ENCODE results near the gene C1S.
"Not testable (repeated sequence)": the region's sequence is repeated elsewhere in the genome, so short reads cannot be mapped to it uniquely, and the experiment has no call there.

C1S gene

GRCh38 chr12:7046383-7047105 is 14.0 kb upstream of the C1S start:
- no peak for DNase-seq (ENCODE audit: low read depth in 1 of 2, low spot score in 1 of 2)

GRCh38 chr12:7047306-7047705 is 13.2 kb upstream of the C1S start:
- DNase-seq (ENCODE audit: low read depth in 1 of 2, low spot score in 1 of 2): no peak

- DNase-seq (ENCODE audit: low read depth in 1 of 2, low spot score in 1 of 2): not testable (repeated sequence)
Observed at GRCh38 chr12:7049445-7049951, 11.0 kb upstream of the C1S start.

- not testable (repeated sequence) for DNase-seq (ENCODE audit: low read depth in 1 of 2, low spot score in 1 of 2)
Observed at GRCh38 chr12:7049973-7050372, 10.5 kb upstream of the C1S start.

DNA sequence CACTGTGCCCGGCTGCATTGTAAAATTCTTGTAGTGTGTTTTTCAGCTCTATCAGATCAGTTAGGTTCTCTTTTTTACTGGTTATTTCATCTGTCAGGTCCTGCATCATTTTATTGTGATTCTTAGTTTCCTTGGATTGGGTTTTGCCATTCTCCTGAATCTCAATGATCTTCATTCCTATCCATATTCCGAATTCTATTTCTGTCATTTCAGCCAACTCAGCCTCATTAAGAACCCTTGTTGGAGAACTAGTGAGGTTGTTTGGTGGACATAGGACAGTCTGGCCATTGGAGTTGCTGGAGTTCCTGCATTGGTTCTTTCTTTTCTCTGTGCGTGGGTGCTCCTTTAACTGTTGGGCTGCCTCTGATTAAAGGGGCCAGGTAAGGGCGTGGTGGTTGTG is 5.6 kb upstream of the C1S start:
- DNase-seq (ENCODE audit: low read depth in 1 of 2, low spot score in 1 of 2): no peak

- DNase-seq (ENCODE audit: low read depth in 1 of 2, low spot score in 1 of 2): not testable (repeated sequence)
Observed at GRCh38 chr12:7055736-7056135, 4.8 kb upstream of the C1S start.

DNA sequence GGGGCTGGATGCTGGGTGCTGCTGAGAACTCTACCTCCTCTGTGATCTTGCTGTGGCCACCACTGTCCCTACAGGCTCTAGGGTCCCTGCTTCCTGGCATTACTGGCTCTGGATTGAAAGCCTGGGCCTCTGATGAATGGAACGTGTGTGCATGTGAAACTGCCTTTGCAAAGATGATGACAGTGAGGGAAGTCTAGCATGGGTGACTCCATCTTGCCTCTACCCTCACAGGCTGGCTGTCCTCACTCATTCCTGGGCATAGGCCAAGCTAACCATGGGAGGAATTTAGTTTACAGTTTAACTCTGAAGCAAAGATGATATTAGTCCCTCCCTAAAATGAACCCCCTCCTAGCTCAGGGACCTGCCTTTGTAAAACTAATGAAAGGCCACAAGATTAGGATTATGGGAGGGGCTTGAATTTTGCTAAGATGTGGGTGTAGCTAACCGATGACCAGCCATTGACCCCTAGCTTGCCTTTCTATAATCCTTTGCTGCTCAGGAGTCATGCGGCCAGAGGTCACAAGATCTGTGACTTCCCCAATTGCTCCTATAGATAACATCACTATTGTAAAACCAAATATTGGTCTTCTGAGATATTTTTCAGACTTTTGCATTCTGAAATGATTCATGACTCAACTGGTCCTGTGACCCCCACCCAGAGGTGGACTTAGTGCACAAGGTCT is 2.2 kb upstream of the C1S start:
- no peak for DNase-seq (ENCODE audit: low read depth in 1 of 2, low spot score in 1 of 2)

DNA sequence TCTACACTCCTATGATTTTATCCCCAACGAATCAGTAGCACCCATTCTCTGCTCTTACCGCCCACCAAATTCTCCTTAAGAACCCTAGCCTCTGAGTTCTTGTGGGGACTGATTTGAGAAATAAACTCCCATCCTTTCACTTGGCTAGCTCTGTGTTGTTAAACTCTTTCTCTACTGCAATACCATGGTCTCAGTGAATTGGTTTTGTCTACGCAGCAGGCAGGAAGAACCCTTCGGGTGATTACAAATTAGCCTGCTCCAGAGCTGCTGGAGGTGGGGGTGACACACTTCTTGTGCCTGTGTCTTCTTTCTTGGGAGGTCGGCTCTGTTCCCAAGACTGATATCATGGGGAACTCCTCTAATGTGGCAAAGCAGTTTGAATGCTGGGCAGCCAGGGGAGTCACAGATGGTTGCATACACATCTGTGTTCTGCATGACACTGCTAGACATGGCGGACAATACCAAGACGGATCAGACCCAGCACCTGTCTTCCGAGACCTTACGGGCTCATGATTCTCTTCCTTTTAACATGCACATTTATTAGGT is 1.6 kb upstream of the C1S start:
- no peak for DNase-seq (ENCODE audit: low read depth in 1 of 2, low spot score in 1 of 2)

DNA sequence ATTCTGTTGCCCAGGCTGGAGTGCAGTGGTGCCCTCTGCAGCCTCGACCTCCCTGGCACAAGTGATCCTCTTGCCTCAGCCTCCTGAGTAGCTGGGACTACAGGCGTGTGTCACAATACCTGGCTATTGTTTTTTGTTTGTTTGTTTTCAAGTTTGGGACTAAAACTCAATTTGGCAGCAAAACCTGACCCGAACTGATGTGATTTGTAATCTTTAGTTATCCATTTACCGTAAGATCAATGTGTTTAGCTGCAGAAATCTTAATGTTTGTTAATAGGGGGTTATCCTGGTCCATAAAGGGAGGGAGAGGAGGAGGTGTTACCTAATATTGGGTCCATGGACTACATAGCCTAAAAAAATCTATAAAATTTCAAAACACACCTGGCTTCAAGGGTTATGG is 738 bp upstream of the C1S start:
- DNase-seq (ENCODE audit: low read depth in 1 of 2, low spot score in 1 of 2): no peak

- no peak for DNase-seq (ENCODE audit: low read depth in 1 of 2, low spot score in 1 of 2)
Observed at GRCh38 chr12:7061138-7061537, 620 bp downstream of the C1S start.

- DNase-seq (ENCODE audit: low read depth in 1 of 2, low spot score in 1 of 2): no peak
Observed at GRCh38 chr12:7061596-7061995, 1.1 kb downstream of the C1S start.

- no peak for DNase-seq (ENCODE audit: low read depth in 1 of 2, low spot score in 1 of 2)
Observed at GRCh38 chr12:7064516-7064915, 4.0 kb downstream of the C1S start.

- DNase-seq (ENCODE audit: low read depth in 1 of 2, low spot score in 1 of 2): no peak
Observed at GRCh38 chr12:7065073-7065623, 4.6 kb downstream of the C1S start.

- no peak for DNase-seq (ENCODE audit: low read depth in 1 of 2, low spot score in 1 of 2)
Observed at GRCh38 chr12:7066596-7066995, 6.1 kb downstream of the C1S start.

- no peak for DNase-seq (ENCODE audit: low read depth in 1 of 2, low spot score in 1 of 2)
Observed at GRCh38 chr12:7067096-7067495, 6.6 kb downstream of the C1S start.

DNA sequence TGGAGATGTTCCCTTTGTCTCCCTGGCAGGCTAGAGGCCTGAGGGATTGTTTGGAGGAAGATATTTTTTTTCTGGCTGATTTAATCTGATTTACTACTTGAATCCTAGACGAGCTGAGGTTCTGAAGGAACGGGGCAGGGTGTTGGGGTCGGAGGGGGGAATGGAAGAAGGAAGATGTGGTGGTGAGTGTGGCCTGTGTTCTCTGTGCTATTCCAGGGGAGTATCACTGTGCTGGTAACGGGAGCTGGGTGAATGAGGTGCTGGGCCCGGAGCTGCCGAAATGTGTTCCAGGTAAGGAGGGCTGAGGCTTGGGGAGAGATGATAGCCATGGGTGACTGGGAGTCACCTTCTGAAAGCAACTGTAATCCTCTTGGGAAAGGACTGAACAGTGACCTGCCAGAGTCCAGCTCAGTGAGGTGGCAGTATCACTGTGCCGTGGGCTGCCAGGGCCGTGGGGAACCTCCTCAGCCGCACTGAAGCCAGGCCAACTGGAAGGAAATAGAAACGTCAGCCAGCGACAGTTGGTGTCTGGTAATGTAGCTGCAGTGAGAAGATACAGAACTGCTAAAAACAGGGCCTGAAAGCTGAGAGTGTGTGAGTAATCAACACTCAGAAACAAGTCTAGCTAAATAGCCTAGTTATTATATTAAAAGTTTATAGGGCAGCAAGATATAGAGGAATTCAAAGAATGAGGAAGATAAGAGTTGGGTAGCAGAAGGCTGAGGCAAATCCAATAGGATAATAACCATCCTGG is 7.9 kb downstream of the C1S start:
- DNase-seq (ENCODE audit: low read depth in 1 of 2, low spot score in 1 of 2): no peak

DNA sequence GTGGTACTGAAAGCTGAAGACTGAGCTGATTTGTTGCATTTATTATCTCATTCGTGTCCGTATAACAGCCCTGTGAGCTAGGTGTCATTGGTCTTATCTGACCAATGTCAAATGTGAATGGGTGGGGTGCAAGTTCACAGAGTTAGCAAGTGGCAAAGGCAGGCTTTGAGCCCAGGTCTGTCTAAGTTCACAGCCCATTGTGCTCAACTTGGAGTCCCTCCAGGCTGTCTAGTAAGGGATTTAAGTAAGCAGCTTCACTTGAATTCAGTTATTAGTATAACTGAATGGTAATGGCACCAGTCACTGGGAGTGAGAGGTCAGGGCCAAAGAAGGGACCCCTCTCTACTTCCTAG is 8.5 kb downstream of the C1S start:
- DNase-seq (ENCODE audit: low read depth in 1 of 2, low spot score in 1 of 2): no peak

DNA sequence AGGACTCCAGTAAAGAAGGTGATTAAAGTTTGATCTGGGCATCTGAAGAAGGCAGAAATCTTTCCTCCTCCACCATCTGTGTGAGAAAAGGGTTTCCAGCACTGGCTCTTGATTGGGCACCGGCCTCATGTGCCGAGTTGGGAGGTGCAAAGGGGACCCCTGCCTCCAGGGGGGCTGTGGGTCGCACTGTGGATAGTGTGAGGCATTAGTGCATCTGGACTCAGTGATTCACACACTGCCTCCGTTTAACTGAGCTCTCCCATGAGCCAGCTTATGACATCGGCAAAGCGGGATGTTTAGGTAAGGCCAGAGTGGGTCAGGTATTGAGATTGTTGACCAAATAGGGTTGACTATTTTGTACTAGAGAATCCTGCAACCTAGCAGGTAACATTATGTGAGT is 8.9 kb downstream of the C1S start:
- DNase-seq (ENCODE audit: low read depth in 1 of 2, low spot score in 1 of 2): no peak

DNA sequence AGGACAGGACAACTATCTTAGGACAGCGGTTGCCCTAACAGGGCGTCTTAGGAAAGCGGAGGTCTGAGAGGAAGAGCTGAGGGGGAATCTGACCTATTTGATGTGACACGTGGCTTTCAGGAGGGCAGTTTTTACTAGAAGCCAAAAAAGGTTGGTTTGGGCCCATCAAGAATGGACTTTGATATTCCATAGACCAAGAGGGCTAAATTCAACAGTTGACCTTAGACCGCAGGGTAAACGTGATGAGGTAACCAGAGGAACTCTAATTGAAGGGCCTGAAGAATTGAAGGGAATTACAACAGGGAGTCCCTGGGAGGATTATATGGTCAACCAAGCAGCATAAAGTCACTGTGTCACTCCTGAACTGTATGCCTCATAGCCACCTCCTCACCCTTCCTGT is 11.5 kb downstream of the C1S start:
- DNase-seq (ENCODE audit: low read depth in 1 of 2, low spot score in 1 of 2): no peak

- no peak for DNase-seq (ENCODE audit: low read depth in 1 of 2, low spot score in 1 of 2)
Observed at GRCh38 chr12:7072554-7072953, 12.0 kb downstream of the C1S start.

- DNase-seq (ENCODE audit: low read depth in 1 of 2, low spot score in 1 of 2): no peak
Observed at GRCh38 chr12:7073946-7074345, 13.4 kb downstream of the C1S start.

GRCh38 chr12:7075518-7075917 is 15.0 kb downstream of the C1S start:
- no peak for DNase-seq (ENCODE audit: low read depth in 1 of 2, low spot score in 1 of 2)
